ENCODE results near the gene FAM229B. TPM values are rescaled to one million over a fixed set of nuclear protein-coding genes. Genes with fewer than 3 reads are reported as not detected.

Gene FAM229B
- total RNA-seq, 6 donors from 2014 or later, result 3.1 to 14.0 (median 10.4) TPM

- no peaks in the 10 kb centered on the region for H3K36me3 ChIP-seq
- no peaks in the 10 kb centered on the region for H3K27me3 ChIP-seq
- no peak overlapping the region for H3K27ac ChIP-seq
- no peak for DNase-seq
- no peak overlapping the region for H3K4me3 ChIP-seq
- TF ChIP-seq EP300 (IDR thresholded peaks at IDR 0.05) (no peak), CTCF (IDR thresholded peaks at IDR 0.05) (no peak), POLR2A (IDR thresholded peaks at IDR 0.05) (no peak)
- H3K4me1 ChIP-seq, result no peaks in the 10 kb centered on the region
- no peak for ATAC-seq (ENCODE audit: low FRiP score in 2 of 2)
- 92% methylated on average over 4 of the region's 4 CpGs for WGBS, 2 donors
- no peaks in the 10 kb centered on the region for H3K9me3 ChIP-seq
Observed at GRCh38 chr6:112061605-112062004, 25.8 kb upstream of the FAM229B start.

GRCh38 chr6:112062966-112063365 lies 24.4 kb upstream of the FAM229B start:
- Histone ChIP-seq H3K36me3 (no peaks in the 10 kb centered on the region), H3K27me3 (no peaks in the 10 kb centered on the region), H3K4me1 (no peaks in the 10 kb centered on the region), H3K4me3 (no peak overlapping the region), H3K27ac (no peak overlapping the region), H3K9me3 (no peaks in the 10 kb centered on the region)
- ATAC-seq (ENCODE audit: low FRiP score in 2 of 2), result no peak
- no peak for DNase-seq
- 83 to 87% methylated on average over 3 of the region's 3 CpGs for WGBS, 2 donors
- TF ChIP-seq POLR2AphosphoS5 (IDR thresholded peaks at IDR 0.05) (no peak), EP300 (IDR thresholded peaks at IDR 0.05) (no peak), POLR2A (IDR thresholded peaks at IDR 0.05) (no peak), CTCF (IDR thresholded peaks at IDR 0.05) (no peak)

GRCh38 chr6:112065426-112065986 lies 21.9 kb upstream of the FAM229B start:
- H3K36me3 ChIP-seq, result peaks cover 0 to 16% (median 1%) of the 10 kb centered on the region in 4 donors
- DNase-seq, result no peak
- TF ChIP-seq POLR2A (IDR thresholded peaks at IDR 0.05) (no peak), EP300 (IDR thresholded peaks at IDR 0.05) (no peak), CTCF (IDR thresholded peaks at IDR 0.05) (no peak), POLR2AphosphoS5 (IDR thresholded peaks at IDR 0.05) (no peak)

GRCh38 chr6:112066606-112067005 lies 20.8 kb upstream of the FAM229B start:
- no peaks in the 10 kb centered on the region for H3K27me3 ChIP-seq
- H3K9me3 ChIP-seq, result no peaks in the 10 kb centered on the region
- DNase-seq (no peak), ATAC-seq (ENCODE audit: low FRiP score in 2 of 2) (no peak)
- H3K27ac ChIP-seq, result no peak overlapping the region
- H3K4me3 ChIP-seq, result no peak overlapping the region
- peaks cover 0 to 27% (median 4%) of the 10 kb centered on the region in 4 donors for H3K36me3 ChIP-seq
- no peak for TF ChIP-seq POLR2A (IDR thresholded peaks at IDR 0.05)
- TF ChIP-seq POLR2AphosphoS5 (IDR thresholded peaks at IDR 0.05), result no peak
- no peak for TF ChIP-seq CTCF (IDR thresholded peaks at IDR 0.05)
- no peak for TF ChIP-seq EP300 (IDR thresholded peaks at IDR 0.05)
- no peaks in the 10 kb centered on the region for H3K4me1 ChIP-seq
- 72 to 74% methylated on average over 3 of the region's 3 CpGs for WGBS, 2 donors

More at GRCh38 chr6:112065426-112065986, 21.9 kb upstream of the FAM229B start:
- Histone ChIP-seq H3K4me3 (no peak overlapping the region), H3K9me3 (no peaks in the 10 kb centered on the region), H3K27me3 (no peaks in the 10 kb centered on the region), H3K4me1 (no peaks in the 10 kb centered on the region), H3K27ac (no peak overlapping the region)
- 52 to 58% methylated on average over 6 of the region's 6 CpGs for WGBS, 2 donors
- no peak for ATAC-seq (ENCODE audit: low FRiP score in 2 of 2)

- WGBS, 2 donors, result 91 to 95% methylated on average over 4 of the region's 4 CpGs
- H3K4me3 ChIP-seq, result no peak overlapping the region
- DNase-seq, result no peak
- no peak overlapping the region for H3K27ac ChIP-seq
- no peaks in the 10 kb centered on the region for H3K27me3 ChIP-seq
- ATAC-seq (ENCODE audit: low FRiP score in 2 of 2), result no peak
- H3K36me3 ChIP-seq, result peaks cover 0 to 65% (median 7%) of the 10 kb centered on the region in 4 donors
- H3K4me1 ChIP-seq, result peaks cover 3 to 9% (median 7%) of the 10 kb centered on the region in 4 donors
- H3K9me3 ChIP-seq, result no peaks in the 10 kb centered on the region
- TF ChIP-seq CTCF (IDR thresholded peaks at IDR 0.05), result no peak
- no peak for TF ChIP-seq EP300 (IDR thresholded peaks at IDR 0.05)
- TF ChIP-seq POLR2AphosphoS5 (IDR thresholded peaks at IDR 0.05), result no peak
- TF ChIP-seq POLR2A (IDR thresholded peaks at IDR 0.05), result no peak
Observed at GRCh38 chr6:112081569-112081968, 5.8 kb upstream of the FAM229B start.
